GM21528 (cell line): Measurements from ENCODE around the gene PTPN4.

Source experiments
- ATAC-seq: cut with Tn5 transposase; IDR thresholded peaks from one replicate; pipeline ENCODE4 v1.9.1; 2021; ENCODE audit warnings: mild to moderate bottlenecking, moderate library complexity; ENCODE audit not compliant: unreplicated experiment, low FRiP score

Gene PTPN4

GRCh38 chr2:119732601-119733164 is 27.0 kb upstream of the PTPN4 start:
- no peak for ATAC-seq

DNA sequence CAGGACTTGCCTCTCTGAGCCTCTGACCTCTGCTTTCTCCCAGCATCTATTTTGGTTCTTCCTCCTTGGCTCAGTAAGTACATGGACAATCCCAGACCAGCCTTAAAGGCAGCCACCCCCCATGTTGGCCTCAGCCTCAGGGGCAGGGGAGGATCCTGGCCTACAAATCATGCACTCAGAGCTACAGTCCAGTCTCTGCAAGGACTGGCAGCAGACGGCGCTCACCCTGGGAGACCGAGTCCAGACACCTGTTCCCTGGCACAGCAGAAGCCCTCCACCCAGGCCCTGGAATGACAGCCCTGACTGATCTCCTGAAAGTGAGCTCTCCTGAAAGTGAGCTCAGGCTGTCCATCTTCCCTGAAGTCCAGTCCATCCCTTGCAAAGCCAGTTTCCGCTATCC is 25.7 kb upstream of the PTPN4 start:
- no peak for ATAC-seq

- no peak for ATAC-seq
Observed at GRCh38 chr2:119735565-119735964, 24.2 kb upstream of the PTPN4 start.

- ATAC-seq = no peak
Observed at GRCh38 chr2:119736021-119736420, 23.7 kb upstream of the PTPN4 start.

DNA sequence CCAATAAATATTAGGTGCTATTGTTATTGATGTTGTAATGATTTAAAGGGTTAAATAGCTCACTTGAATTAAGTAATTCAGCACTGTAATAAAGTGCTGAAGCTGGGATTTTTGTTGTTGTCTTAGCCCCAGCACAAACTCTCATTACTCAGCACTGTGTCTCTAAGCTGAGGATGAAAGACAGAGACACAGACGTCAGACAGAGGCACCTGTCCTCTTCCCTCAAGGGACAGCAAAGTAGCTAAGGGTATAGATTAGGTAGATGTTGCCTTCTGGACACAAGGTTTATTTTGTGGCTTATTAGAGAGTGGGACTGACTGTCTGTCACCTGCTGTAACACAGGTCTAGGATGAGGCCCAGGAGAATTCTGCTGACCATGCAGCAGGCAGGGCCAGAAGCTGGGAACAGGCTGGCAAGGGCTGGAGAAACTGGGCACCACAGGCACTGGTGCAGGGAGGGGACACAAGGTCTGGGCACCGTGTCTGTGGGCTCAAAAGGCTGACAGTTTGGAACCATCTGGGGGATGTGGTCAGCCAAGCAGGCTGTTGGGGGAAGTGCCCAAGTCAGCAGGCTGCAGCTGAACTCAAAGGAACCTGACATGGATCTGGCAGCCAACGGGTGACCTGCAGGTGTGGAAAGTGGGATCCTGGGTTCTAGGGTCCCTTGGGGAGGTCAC is 20.0 kb upstream of the PTPN4 start:
- no peak for ATAC-seq

DNA sequence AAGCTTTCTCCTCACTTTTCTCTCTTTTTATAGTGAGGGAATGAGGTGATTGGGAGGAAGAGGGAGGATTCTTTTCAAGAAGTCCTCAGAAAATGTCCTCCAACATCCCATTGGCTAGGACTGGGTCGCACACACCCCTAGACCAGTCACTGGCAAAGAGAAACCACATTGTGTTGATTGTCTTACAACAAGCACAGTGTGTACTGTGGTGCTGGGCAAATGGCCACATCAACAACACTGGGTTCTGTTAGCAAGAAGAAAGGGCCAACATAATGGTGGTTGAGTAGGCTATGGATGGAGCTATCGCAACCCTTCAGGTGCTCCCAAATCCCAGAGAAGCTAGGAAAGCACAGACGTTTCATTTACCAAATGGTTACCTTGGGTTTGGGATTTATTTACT is 18.7 kb upstream of the PTPN4 start:
- ATAC-seq = no peak

DNA sequence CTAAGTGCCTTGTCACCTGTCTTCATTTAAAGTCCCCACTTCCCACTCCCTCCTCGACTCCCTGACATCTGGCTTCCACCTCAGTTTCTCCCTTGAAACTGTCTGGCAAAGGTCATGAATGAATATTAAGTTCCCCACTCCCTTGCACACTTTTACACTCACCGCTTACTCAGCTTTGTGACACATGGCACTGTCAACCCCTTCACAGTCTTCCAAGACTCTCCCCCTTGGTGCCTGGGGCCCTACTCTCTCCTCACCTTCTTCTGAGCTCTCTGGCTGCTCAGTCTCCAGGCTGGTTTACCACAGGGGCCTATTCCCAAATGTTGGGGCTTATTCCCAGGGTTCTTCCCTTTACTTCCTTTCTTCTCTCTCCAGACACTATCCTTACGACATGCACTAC is 17.9 kb upstream of the PTPN4 start:
- ATAC-seq = no peak

GRCh38 chr2:119744335-119744939 is 15.3 kb upstream of the PTPN4 start:
- ATAC-seq = no peak

DNA sequence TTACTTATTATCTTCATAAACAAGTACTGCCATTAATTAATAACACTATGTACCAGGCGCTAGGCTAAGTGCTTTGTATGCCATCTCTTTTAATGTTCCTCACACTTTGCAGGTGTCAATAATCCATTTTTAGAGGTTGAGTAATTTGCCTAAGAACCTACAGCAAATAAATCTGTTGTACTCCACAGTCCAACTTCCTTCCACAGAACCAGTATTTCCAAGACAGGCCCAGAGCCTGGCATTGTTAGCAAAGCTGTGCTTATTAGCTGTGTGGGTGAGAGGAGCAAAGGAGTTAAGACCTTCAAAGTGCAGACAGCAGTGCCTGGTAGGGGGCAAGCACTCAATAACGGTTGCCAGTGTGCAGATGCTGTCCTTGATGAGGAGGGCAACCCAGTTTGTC is 14.2 kb upstream of the PTPN4 start:
- no peak for ATAC-seq

GRCh38 chr2:119746836-119747686 is 12.7 kb upstream of the PTPN4 start:
- ATAC-seq = no peak

GRCh38 chr2:119748135-119748534 is 11.6 kb upstream of the PTPN4 start:
- ATAC-seq = no peak

DNA sequence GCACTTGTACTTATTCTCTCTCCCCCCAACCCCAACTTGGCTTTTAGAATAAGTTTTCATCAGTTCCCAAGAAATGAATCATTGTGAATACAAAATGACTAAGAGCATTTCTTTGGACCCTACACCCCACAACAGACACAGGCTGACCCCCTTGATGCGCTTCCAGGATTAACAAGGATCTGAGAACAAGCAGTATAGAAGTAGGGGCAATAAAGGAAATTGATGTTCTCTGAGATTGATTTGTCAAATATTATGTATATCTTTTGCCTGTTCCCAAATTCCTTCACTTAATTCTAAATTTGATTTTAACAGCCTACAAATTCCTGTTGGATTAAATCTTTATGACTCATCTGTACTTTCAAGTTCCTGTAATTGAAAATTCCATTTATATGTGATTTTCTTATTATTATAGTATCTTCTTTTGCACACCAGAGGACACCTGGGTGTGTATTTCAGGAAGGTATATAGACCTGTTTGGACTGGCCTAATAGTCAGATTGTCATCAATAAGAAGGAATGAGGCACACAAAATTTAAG is 10.2 kb upstream of the PTPN4 start:
- ATAC-seq = no peak

GRCh38 chr2:119751706-119752105 is 8.0 kb upstream of the PTPN4 start:
- ATAC-seq = no peak

GRCh38 chr2:119753041-119753929 is 6.4 kb upstream of the PTPN4 start:
- ATAC-seq = no peak

GRCh38 chr2:119753930-119754321 is 5.8 kb upstream of the PTPN4 start:
- no peak for ATAC-seq

DNA sequence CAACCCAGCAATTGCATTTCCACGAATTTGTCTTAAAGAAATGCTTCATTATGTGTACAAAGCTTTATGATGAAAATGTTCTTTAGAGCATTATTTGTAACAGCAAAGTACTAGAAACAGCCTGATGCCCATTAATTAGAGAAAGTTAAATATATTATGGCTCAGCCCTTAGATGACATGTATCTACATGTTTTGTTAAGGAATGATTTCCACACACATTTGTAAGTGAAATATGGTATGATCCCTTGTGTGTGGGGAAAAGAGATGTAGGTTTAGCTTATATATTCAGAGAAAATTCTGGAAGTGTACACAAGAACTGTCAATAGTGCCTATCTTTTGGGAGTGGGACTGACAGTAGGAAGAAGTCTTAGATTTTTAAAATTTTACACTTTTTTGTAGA is 3.8 kb upstream of the PTPN4 start:
- no peak for ATAC-seq

DNA sequence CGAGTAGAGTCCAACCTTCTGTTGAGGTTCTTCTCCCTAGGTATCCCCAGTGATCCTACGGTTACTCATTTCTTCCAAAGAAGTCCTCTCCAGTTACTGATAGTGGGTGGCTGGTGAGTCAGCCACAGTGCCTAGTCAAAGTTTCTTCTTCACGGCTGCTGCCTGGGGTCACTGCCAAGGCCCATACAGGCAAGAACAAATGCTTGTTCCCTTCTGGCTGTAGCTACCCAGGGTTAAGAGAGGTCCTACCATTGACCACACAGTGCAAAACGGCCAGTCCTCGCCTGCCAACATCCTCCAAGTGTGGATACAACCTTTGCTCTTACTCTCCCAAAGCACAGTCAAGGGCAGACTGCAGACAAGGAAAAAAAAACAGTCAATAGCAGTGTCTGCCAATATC is 2.9 kb upstream of the PTPN4 start:
- no peak for ATAC-seq

- no peak for ATAC-seq
Observed at GRCh38 chr2:119758881-119759450, 756 bp upstream of the PTPN4 start.

DNA sequence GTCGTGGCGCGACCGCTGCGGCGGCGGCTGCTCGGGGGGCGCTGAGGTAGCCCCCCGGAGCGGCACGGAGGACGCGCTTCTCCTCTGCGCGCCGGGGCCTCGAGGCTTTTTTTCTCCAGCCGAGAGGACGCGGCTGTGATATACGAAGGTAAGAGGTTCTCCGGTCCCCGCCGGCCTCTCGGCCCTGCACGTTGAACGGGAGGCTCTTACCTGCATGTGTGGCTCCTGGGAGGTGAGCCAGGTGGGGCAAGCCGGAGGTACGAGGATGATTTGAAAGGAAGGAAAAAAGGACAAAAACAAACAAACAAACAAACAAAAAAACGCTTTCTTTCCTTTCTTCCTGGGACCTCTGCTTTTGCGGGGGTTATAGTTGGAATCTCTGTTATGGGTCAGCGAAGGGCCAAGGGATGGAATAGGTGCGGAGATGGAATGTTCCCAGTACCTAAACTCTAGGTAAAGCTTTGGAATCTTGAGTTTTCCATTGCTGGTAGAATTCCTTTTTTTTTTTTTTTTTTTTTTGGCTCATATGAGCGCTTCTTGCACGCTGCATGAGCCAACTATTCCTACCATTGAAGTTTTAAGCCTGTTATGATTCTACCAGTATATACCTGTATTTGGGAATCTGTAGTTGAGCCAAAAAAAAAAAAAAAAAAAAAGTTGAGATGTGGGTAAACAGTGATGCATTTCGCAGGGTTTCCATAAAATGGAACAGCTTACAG is 674 bp downstream of the PTPN4 start:
- peak; percentile 25 for ATAC-seq
